Thyroid gland (tissue), 4 donors: ENCODE results near the gene PDGFRA. TPM values are rescaled to one million over a fixed set of nuclear protein-coding genes. Genes with fewer than 3 reads are reported as not detected.

ENCODE experiments used
- DNase-seq, 2 donors: peaks; one replicate each; pipeline ENCODE4 v3.0.0-alpha.2; 2019
- H3K27ac ChIP-seq, 3 donors: fragments of 200-600 bp; sonication (generic); 1 replicate in 2 of 3; 2 replicates in 1 of 3; pipeline ENCODE4 v1.5.1; 2016 to 2019; ENCODE audit warnings: mild to moderate bottlenecking in 1 of 3, moderate library complexity in 1 of 3
- H3K27me3 ChIP-seq: fragments of 200-600 bp; sonication (generic); one replicate; pipeline ENCODE4 v1.5.1; 2019
- H3K36me3 ChIP-seq, 2 donors: fragments of 200-600 bp; sonication (generic); one replicate each; pipeline ENCODE4 v1.5.1; 2016 to 2019
- H3K4me1 ChIP-seq, 2 donors: fragments of 200-600 bp; sonication (generic); one replicate each; pipeline ENCODE4 v1.5.1; 2017 to 2019
- H3K4me3 ChIP-seq, 3 donors: fragments of 200-600 bp; sonication (generic); replicated peaks in 1 of 3; 1 replicate in 2 of 3; 2 replicates in 1 of 3; pipeline ENCODE4 v1.5.1; 2016; ENCODE audit warnings: mild to moderate bottlenecking in 1 of 3
- H3K9me3 ChIP-seq: fragments of 200-600 bp; sonication (generic); one replicate; pipeline ENCODE4 v1.5.1; 2017
- CTCF ChIP-seq, 6 experiments: fragments of 200-600 bp in 3 of 6; fragments of 450-650 bp in 3 of 6; sonication (generic) in 3 of 6; IDR thresholded peaks; one replicate each; pipeline ENCODE4 v1.5.1; 2016 to 2019; ENCODE audit warnings: antibody characterized with exemption in 6 of 6, mild to moderate bottlenecking in 2 of 6, inconsistent platforms in 1 of 6, moderate library complexity in 1 of 6
- POLR2A ChIP-seq, 2 donors: fragments of 450-650 bp; IDR thresholded peaks; one replicate each; pipeline ENCODE4 v1.6.1; 2017; ENCODE audit warnings: antibody characterized with exemption in 2 of 2, mild to moderate bottlenecking in 2 of 2, moderate library complexity in 1 of 2
- WGBS, 2 donors: methylation state at CpG; one replicate each; pipeline ENCODE4 v1.1.5; 2017; 5-methylcytosine and 5-hydroxymethylcytosine counted together
- intact Hi-C: fragments of 100-400 bp; cut with DNase I; formaldehyde crosslinking; loops from one replicate; pipeline ENCODE4 v1.15.1; 2023
- total RNA-seq, 4 donors: library from RNA; depleted of rRNA; stranded (reverse); fragments of >200 nt; gene quantifications; one replicate each; pipeline ENCODE4 v1.2.3, GENCODE V29; 2016

PDGFRA gene
- total RNA-seq, 4 donors from 2014 or later, result 33.1 to 108 (median 64.3) TPM

GRCh38 chr4:54227256-54228055 lies 1.6 kb upstream of the PDGFRA start:
- peaks cover 40 to 60% of the 10 kb centered on the region in 2 donors for H3K4me1 ChIP-seq
- no peak for TF ChIP-seq CTCF (IDR thresholded peaks at IDR 0.05)
- no peak for TF ChIP-seq POLR2A (IDR thresholded peaks at IDR 0.05)
- H3K4me3 ChIP-seq, result peak overlapping the region in 2 of 3 donors; percentile 7 to 32
- WGBS, 2 donors, result 4 to 5% methylated on average over 25 to 36 of the region's 36 CpGs
- DNase-seq, result peak in 1 of 2 donors; percentile 35
- H3K36me3 ChIP-seq, result no peaks in the 10 kb centered on the region
- H3K27ac ChIP-seq, result no peak overlapping the region
- intact Hi-C loops, result loop anchor here (10.0 kb wide), 2 partner anchors 123 to 523 kb away; partner anchors contain the start of gene GSX2
- H3K9me3 ChIP-seq, result no peaks in the 10 kb centered on the region
- peaks cover 51% of the 10 kb centered on the region for H3K27me3 ChIP-seq

- peaks cover 47 to 66% of the 10 kb centered on the region in 2 donors for H3K4me1 ChIP-seq
- intact Hi-C loops, result loop anchor here (10.0 kb wide), 2 partner anchors 123 to 523 kb away; partner anchors contain the start of gene GSX2
- TF ChIP-seq POLR2A (IDR thresholded peaks at IDR 0.05) (no peak), CTCF (IDR thresholded peaks at IDR 0.05) (peak; percentile 17 to 70 (median 50))
- H3K27ac ChIP-seq, result peak overlapping the region in 1 of 3 donors; percentile 41
- peaks cover 53% of the 10 kb centered on the region for H3K27me3 ChIP-seq
- 4 to 5% methylated on average over 21 to 29 of the region's 29 CpGs for WGBS, 2 donors
- H3K4me3 ChIP-seq, result peak overlapping the region in 2 of 3 donors; percentile 7 to 32
- H3K9me3 ChIP-seq, result no peaks in the 10 kb centered on the region
- no peaks in the 10 kb centered on the region for H3K36me3 ChIP-seq
- peak; percentile 62 to 70 for DNase-seq
Observed at GRCh38 chr4:54228056-54228527, 1.0 kb upstream of the PDGFRA start.

- Histone ChIP-seq H3K27ac (peak overlapping the region in 1 of 3 donors; percentile 41), H3K9me3 (no peaks in the 10 kb centered on the region), H3K27me3 (peaks cover 50% of the 10 kb centered on the region), H3K4me3 (no peak overlapping the region), H3K4me1 (peaks cover 47 to 70% of the 10 kb centered on the region in 2 donors), H3K36me3 (no peaks in the 10 kb centered on the region)
- no peak for DNase-seq
- intact Hi-C loops, result loop anchor here (10.0 kb wide), 2 partner anchors 124 to 524 kb away; partner anchors contain the start of gene GSX2
- TF ChIP-seq POLR2A (IDR thresholded peaks at IDR 0.05) (no peak), CTCF (IDR thresholded peaks at IDR 0.05) (no peak)
- 12 to 19% methylated on average over 8 of the region's 8 CpGs for WGBS, 2 donors
Observed at GRCh38 chr4:54228546-54228945, 547 bp upstream of the PDGFRA start.

- intact Hi-C loops, result loop anchor here (2.0 to 10.0 kb wide), 5 partner anchors 125 to 1033 kb away; partner anchors contain the start of gene GSX2
- peak overlapping the region in 1 of 3 donors; percentile 26 for H3K4me3 ChIP-seq
- TF ChIP-seq POLR2A (IDR thresholded peaks at IDR 0.05) (no peak), CTCF (IDR thresholded peaks at IDR 0.05) (no peak)
- no peaks in the 10 kb centered on the region for H3K36me3 ChIP-seq
- H3K27me3 ChIP-seq, result peaks cover 49% of the 10 kb centered on the region
- 5 to 7% methylated on average over 27 to 30 of the region's 63 CpGs for WGBS, 2 donors
- peak overlapping the region in 2 of 3 donors; percentile 30 to 32 for H3K27ac ChIP-seq
- peaks cover 47 to 75% of the 10 kb centered on the region in 2 donors for H3K4me1 ChIP-seq
- no peaks in the 10 kb centered on the region for H3K9me3 ChIP-seq
- no peak for DNase-seq
Observed at GRCh38 chr4:54229631-54230483, 764 bp downstream of the PDGFRA start.
